ENCODE results near the gene PTPRU.

DNA sequence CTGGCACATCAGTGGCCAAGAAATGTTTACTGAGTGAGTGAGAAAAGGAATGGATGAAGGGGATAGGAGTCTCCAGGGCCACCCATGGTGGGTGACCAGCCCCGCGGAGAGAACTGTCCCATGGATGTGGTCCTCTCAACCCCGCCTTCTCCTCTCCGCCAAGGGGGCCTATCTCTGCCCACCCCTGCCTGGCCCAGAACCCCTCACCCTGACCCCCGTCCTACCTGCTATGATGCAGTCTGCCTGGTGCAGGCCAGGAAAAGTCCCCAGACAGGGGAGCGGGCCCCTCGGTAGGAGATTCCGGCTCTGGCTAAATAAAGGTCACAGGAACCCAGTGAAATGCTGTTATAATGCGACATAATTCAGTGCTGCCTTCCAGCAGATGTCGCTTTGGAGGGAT is 107.6 kb downstream of the PTPRU start:
- TF ChIP-seq, protein P1, sequence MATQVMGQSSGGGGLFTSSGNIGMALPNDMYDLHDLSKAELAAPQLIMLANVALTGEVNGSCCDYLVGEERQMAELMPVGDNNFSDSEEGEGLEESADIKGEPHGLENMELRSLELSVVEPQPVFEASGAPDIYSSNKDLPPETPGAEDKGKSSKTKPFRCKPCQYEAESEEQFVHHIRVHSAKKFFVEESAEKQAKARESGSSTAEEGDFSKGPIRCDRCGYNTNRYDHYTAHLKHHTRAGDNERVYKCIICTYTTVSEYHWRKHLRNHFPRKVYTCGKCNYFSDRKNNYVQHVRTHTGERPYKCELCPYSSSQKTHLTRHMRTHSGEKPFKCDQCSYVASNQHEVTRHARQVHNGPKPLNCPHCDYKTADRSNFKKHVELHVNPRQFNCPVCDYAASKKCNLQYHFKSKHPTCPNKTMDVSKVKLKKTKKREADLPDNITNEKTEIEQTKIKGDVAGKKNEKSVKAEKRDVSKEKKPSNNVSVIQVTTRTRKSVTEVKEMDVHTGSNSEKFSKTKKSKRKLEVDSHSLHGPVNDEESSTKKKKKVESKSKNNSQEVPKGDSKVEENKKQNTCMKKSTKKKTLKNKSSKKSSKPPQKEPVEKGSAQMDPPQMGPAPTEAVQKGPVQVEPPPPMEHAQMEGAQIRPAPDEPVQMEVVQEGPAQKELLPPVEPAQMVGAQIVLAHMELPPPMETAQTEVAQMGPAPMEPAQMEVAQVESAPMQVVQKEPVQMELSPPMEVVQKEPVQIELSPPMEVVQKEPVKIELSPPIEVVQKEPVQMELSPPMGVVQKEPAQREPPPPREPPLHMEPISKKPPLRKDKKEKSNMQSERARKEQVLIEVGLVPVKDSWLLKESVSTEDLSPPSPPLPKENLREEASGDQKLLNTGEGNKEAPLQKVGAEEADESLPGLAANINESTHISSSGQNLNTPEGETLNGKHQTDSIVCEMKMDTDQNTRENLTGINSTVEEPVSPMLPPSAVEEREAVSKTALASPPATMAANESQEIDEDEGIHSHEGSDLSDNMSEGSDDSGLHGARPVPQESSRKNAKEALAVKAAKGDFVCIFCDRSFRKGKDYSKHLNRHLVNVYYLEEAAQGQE (IDR thresholded peaks at IDR 0.05; ENCODE audit: low read depth, low read length), result no peak
- no peak for TF ChIP-seq FOXM1 (IDR thresholded peaks at IDR 0.05; ENCODE audit: low read depth)
- no peak for TF ChIP-seq EZH2phosphoT487 (IDR thresholded peaks at IDR 0.05; ENCODE audit: borderline replicate concordance, low read depth)
- TF ChIP-seq, protein P2, sequence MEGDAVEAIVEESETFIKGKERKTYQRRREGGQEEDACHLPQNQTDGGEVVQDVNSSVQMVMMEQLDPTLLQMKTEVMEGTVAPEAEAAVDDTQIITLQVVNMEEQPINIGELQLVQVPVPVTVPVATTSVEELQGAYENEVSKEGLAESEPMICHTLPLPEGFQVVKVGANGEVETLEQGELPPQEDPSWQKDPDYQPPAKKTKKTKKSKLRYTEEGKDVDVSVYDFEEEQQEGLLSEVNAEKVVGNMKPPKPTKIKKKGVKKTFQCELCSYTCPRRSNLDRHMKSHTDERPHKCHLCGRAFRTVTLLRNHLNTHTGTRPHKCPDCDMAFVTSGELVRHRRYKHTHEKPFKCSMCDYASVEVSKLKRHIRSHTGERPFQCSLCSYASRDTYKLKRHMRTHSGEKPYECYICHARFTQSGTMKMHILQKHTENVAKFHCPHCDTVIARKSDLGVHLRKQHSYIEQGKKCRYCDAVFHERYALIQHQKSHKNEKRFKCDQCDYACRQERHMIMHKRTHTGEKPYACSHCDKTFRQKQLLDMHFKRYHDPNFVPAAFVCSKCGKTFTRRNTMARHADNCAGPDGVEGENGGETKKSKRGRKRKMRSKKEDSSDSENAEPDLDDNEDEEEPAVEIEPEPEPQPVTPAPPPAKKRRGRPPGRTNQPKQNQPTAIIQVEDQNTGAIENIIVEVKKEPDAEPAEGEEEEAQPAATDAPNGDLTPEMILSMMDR (IDR thresholded peaks at IDR 0.05), result no peak
- TF ChIP-seq, protein P3, sequence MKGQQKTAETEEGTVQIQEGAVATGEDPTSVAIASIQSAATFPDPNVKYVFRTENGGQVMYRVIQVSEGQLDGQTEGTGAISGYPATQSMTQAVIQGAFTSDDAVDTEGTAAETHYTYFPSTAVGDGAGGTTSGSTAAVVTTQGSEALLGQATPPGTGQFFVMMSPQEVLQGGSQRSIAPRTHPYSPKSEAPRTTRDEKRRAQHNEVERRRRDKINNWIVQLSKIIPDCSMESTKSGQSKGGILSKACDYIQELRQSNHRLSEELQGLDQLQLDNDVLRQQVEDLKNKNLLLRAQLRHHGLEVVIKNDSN (IDR thresholded peaks at IDR 0.05; ENCODE audit: borderline replicate concordance, low read depth), result no peak
- TF ChIP-seq EP300 (IDR thresholded peaks at IDR 0.05; ENCODE audit: borderline replicate concordance in 1 of 2, low read depth in 1 of 2, low read length in 1 of 2), result no peak
- no peak for TF ChIP-seq CHD2 (IDR thresholded peaks at IDR 0.05; ENCODE audit: low read length, partially characterized antibody)
- TF ChIP-seq MXI1 (IDR thresholded peaks at IDR 0.05; ENCODE audit: low read depth, low read length), result no peak

Data from SK-N-SH (cell line).